ENCODE measurements around the gene SLC22A2.
"Not testable (repeated sequence)": the region's sequence is repeated elsewhere in the genome, so short reads cannot be mapped to it uniquely, and the experiment has no call there.

SLC22A2 gene

GRCh38 chr6:160258346-160259142 lies at the start of gene SLC22A2:
Gene SLC22A2, minus strand, starts transcription at chr6:160258821. Its CDS starts 64 bp downstream, at chr6:160258757.
- DNase-seq (ENCODE audit: extremely low read depth in 1 of 2, low read depth in 1 of 2): no peak

- no peak for DNase-seq (ENCODE audit: extremely low read depth in 1 of 2, low read depth in 1 of 2)
Observed at GRCh38 chr6:160305926-160306713, 47.5 kb upstream of the SLC22A2 start.

DNA sequence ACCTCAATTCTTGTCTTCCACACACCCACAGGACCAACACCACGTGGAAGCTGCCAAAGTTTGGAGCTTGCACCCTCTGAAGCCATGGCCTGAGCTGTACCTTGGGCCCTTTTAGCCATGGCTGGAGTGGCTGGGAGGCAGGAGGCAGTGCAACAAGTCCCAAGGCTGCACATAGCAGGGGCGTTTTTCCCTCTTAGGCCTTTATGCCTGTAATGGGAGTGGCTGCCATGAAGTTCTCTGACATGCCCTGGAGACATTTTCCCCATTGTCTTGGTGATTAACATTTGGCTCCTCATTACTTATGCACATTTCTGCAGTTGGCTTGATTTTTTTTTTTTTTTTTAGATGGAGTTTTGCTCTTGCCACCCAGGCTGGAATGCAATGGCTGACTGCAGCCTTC lies 45.2 kb upstream of the SLC22A2 start:
- no peak for DNase-seq (ENCODE audit: extremely low read depth in 1 of 2, low read depth in 1 of 2)

DNA sequence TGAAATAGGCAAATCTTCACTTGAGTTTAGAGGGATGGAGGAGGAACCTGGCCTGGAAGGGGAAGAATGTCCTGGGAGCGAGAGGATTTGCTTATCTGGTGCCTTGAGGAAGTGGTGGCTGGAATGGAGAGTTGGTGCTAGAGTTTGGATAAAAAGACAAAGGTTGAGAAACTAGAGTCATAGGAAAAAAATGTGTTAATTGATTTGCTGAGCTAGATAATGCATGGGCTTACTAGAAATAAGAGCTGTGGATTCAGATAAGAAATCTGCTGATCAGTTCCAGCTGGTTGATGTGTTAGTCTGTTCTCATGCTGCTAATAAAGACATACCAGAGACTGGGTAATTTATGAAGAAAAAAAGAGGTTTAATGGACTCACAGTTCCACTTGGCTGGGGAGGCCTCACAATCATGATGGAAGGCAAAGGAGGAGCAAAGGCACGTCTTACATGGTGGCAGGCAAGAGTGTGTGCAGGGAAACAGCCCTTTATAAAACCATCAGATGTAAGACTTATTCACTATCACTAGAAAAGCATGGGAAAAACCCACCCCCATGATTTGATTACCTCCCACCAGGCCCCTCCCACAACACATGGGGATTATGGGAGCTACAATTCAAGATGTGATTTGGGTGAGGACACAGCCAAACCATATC lies 43.9 kb upstream of the SLC22A2 start:
- not testable (repeated sequence) for DNase-seq (ENCODE audit: extremely low read depth in 1 of 2, low read depth in 1 of 2)

- no peak for DNase-seq (ENCODE audit: extremely low read depth in 1 of 2, low read depth in 1 of 2)
Observed at GRCh38 chr6:160301339-160301738, 42.7 kb upstream of the SLC22A2 start.

DNA sequence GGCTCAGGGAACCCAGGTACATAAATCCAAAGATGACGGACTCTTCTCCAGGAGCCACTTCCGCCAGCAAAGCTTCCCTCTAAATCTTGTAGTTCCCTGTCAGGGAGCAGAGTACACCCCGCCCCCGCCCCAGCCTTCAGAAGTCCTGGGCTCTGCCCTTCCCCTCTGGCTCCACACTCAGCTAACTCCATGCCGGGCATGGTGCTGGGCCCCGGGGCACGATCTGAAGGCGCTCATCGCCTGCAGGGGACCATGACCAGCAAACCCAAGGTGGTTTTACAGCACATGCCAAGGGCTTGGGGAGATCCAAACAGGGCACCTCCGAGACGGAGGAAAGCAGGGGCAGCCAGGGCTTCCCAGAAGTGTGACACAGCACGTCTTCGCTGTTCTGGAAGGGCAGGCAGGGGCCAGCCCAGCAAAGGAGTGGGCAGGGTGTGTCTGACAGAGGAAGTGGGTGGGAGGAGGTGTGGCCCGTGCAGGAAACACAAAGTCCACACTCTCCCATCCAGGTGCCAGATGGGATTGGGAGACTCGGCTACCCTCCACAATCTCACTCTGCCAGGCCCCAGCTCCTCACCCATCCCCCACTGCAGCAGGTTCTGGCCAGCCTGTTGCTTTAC lies 41.6 kb upstream of the SLC22A2 start:
- no peak for DNase-seq (ENCODE audit: extremely low read depth in 1 of 2, low read depth in 1 of 2)

DNA sequence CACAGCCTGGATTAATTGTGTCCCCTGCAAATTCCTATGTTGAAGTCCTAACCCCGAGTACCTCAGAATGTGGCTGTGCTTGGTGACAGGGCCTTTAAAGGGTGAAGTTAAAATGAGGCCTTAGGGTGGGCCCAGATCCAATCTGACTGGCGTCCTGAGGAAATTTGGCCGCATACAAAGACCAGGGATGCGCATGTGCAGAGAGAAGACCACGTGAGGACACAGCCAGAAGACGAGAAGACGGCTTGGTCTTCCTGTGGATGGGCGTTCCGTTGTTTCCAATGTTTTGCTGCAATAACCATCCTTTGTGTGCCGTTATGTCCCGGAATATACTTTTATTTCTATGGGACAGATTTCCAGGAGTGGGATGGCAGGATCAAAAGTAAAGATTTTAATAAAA lies 40.9 kb upstream of the SLC22A2 start:
- no peak for DNase-seq (ENCODE audit: extremely low read depth in 1 of 2, low read depth in 1 of 2)

GRCh38 chr6:160298121-160298520 lies 39.5 kb upstream of the SLC22A2 start:
- DNase-seq (ENCODE audit: extremely low read depth in 1 of 2, low read depth in 1 of 2): no peak

DNA sequence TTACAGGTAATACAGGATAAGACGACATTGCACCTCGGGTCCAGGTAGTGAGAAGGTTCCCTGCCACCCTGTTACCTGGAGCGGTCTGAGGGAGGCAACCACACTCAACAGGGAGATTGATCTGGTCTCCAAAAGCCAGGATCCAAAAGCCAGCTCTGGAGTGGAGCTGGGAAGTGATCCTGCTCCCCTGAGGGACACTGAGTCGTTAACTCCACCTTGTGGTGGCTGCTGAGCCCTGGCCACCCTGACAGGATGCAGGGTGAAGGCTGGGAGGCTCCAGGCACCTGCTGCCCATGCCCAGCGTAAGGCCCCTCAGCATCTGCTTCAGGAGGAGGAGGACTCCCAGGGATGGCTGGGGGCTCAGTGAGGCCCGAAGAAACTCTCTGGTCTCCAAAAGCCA lies 38.7 kb upstream of the SLC22A2 start:
- no peak for DNase-seq (ENCODE audit: extremely low read depth in 1 of 2, low read depth in 1 of 2)

DNA sequence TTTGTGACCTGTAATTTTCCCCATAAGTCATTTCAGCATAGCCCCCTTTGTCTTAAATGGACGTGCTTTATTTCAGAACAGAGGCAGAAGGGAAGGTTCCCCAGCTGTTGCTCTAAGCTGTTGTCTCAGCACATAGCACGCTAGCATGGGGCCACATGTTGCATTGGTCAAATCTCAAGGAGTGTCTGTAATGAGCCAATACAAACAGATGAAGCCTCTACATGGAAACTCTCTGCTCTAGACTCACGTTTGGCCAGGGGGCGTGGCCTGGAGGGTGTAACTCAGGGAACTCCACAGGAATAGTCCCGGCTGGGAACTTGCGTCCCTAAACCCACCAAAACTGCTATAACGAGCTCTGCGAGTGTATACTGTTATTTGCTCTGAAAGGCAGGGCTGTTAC lies 35.2 kb upstream of the SLC22A2 start:
- no peak for DNase-seq (ENCODE audit: extremely low read depth in 1 of 2, low read depth in 1 of 2)

DNA sequence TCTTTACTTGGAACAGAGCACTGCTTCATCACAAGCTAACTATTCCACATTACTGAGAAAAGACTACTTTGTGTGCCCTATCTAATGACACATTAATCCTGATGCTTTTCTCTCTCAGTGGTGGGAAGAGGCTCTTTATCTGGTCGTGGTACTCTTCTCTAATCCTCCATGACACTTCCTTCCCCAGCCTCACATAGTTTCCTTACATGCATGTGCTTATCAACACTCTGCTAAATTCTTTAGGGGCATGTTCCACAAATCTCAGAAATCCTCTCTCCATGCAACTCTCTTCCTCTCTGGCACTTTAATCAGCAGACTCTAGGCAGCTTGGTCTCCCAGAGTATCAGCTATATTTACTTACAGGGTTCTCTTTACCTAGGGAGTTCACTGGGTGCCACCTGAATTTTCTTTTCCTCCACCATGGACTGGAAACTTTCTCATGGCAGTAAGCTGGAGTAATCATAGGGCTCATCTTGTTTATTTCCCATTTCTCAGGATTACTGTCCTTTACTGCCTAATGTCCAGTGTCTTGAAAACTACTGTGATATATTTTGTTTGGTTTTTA lies 27.0 kb upstream of the SLC22A2 start:
- DNase-seq (ENCODE audit: extremely low read depth in 1 of 2, low read depth in 1 of 2): no peak

GRCh38 chr6:160284575-160284974 lies 26.0 kb upstream of the SLC22A2 start:
- no peak for DNase-seq (ENCODE audit: extremely low read depth in 1 of 2, low read depth in 1 of 2)

- DNase-seq (ENCODE audit: extremely low read depth in 1 of 2, low read depth in 1 of 2): no peak
Observed at GRCh38 chr6:160282444-160282843, 23.8 kb upstream of the SLC22A2 start.

DNA sequence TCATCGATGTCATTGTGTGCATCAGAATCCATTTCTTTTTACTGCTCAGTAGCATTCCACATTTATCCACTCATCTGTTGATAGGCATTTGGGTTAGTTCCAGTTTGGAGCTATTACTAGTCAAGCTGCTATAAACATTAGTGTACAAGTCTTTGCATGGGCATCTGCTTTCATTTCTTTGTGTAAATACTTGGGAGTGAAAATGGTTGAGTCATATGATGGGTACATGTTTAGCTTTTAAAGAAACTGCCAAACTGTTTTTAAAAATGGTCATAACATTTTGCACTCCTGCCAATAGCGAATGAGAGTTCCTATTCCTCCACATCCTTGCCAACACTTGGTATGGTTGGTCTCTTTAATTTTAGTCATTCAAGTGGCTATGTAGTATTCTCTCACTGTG lies 21.2 kb upstream of the SLC22A2 start:
- DNase-seq (ENCODE audit: extremely low read depth in 1 of 2, low read depth in 1 of 2): no peak

DNA sequence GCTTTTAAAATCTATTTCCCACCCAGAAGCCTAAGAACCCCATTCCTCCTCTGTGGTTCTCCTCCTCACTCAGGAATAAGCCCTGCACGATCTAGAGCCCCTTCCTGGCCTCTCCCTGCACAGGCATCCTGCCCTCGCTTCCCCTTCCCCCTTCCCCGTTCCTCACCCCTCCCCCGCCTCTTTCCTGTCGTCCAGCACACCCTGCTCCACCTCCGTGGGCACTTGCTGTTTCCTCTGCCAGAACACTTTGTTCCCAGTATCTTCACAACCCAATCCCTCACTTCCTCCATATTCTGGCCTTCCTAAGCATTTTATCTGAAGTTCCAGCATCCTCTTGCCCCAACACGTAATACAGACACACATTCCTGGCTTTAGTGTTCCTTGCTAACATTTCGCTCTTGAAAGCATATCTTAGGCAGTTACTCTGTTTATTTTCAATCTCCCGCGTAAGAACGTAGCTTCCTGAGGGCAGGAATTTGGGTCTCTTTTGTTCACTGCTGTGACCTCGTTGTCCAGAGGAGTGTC lies 20.2 kb upstream of the SLC22A2 start:
- DNase-seq (ENCODE audit: extremely low read depth in 1 of 2, low read depth in 1 of 2): no peak

DNA sequence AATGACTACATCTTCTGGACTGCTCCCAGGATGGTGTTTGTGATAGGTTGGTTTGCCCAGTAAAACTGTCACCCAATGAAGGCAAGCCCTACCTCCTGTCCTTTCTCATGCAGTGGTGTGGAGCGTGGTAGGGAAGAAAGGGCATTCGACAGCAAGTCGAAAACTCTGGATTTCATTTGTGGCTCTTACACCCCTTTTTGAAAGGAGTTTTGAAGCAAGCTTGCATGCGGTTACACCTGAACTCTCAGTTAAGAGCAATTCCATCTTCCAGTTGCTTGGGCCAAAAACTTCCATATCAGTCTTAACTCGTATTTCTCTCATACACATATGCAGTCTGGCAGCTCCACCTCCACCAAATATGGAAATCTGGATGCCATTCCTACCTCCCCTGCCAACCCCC lies 19.7 kb upstream of the SLC22A2 start:
- DNase-seq (ENCODE audit: extremely low read depth in 1 of 2, low read depth in 1 of 2): no peak

DNA sequence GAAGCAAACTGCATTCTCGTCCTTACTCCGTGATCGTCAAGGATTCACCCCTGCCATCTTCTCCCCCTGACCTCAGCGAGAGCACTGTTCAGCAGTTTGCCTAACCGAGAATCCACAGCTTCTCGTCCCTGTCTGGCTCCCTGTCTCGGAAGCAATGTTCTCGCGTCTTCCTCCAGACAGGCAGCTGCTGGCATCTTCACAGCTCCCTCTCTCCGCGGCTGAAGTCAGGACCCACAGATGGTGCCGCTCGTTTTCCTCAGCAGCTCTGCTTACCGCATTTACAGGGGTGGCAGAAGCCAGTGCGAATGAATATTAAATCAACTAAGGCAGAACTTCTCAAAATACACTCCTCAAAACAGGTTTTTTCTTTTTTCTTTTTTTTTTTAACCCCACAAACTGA lies 18.9 kb upstream of the SLC22A2 start:
- DNase-seq (ENCODE audit: extremely low read depth in 1 of 2, low read depth in 1 of 2): no peak

GRCh38 chr6:160277144-160277543 lies 18.5 kb upstream of the SLC22A2 start:
- DNase-seq (ENCODE audit: extremely low read depth in 1 of 2, low read depth in 1 of 2): no peak

DNA sequence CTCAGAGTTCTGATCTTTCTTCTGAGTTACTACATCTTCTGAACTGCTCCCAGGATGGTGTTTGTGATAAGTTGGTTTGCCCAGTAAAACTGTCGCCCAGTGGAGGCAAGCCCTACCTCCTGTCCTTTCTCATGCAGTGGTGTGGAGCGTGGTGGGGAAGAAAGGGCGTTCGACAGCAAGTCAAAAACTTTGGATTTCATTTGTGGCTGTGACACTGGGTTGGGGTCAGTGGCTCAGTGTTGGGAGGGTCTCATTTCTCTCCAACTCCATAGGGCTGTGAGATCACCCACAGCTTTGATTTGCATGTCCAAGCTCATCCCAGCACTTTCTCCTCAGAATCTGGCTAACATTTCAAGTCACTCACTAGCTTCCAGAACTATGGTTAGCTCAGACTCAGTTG lies 17.5 kb upstream of the SLC22A2 start:
- DNase-seq (ENCODE audit: extremely low read depth in 1 of 2, low read depth in 1 of 2): no peak

DNA sequence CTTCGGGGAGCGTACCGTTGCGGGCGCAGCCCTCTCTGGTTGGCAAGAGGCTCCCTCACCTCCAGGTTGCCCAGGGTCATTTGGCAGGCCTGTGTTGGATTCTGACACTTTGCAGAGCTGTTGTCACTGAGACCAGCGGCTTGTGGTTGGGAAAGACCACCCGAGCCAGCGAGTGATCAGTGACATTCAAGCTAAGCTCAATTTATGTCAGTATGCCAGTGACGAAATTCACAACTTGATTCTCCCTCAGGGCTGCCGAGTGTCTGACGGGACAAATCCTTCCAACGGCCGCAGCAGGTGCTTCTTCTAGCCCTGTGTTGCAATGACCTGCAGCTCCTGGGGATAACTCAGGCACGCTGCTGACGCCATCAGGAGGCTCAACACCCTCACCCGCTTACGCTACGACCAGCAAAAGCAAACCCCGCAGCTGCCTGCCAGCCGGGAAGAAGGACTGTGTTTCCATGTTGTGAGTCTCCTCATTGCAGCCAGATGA lies 16.9 kb upstream of the SLC22A2 start:
- no peak for DNase-seq (ENCODE audit: extremely low read depth in 1 of 2, low read depth in 1 of 2)

Data from stimulated activated CD8-positive, alpha-beta memory T cell treated with anti-CD3 and anti-CD28 coated beads, Interleukin-7, amount 100 ng/mL, for 48 hours (primary cell).